Hepatocyte (in vitro differentiated cells): ENCODE measurements around the gene HOTAIR.

Source experiments
- EZH2 ChIP-seq: fragments of 200-600 bp; sonication (generic); IDR thresholded peaks from 2 replicates; pipeline ENCODE4 v1.6.1; 2016; ENCODE audit warnings: antibody characterized with exemption, mild to moderate bottlenecking, borderline replicate concordance
- EZH2phosphoT487 ChIP-seq: fragments of 200-600 bp; sonication (generic); IDR thresholded peaks from one replicate; pipeline ENCODE4 v1.6.1; 2018; ENCODE audit warnings: antibody characterized with exemption, mild to moderate bottlenecking, low read depth, moderate library complexity; ENCODE audit not compliant: unreplicated experiment, severe bottlenecking
- TF ChIP-seq, protein P1 (sequence below): fragments of 200-600 bp; sonication (generic); IDR thresholded peaks from 2 replicates; pipeline ENCODE4 v1.5.1; 2016; ENCODE audit warnings: antibody characterized with exemption, mild to moderate bottlenecking; ENCODE audit not compliant: poor library complexity

- TF ChIP-seq, protein P1, sequence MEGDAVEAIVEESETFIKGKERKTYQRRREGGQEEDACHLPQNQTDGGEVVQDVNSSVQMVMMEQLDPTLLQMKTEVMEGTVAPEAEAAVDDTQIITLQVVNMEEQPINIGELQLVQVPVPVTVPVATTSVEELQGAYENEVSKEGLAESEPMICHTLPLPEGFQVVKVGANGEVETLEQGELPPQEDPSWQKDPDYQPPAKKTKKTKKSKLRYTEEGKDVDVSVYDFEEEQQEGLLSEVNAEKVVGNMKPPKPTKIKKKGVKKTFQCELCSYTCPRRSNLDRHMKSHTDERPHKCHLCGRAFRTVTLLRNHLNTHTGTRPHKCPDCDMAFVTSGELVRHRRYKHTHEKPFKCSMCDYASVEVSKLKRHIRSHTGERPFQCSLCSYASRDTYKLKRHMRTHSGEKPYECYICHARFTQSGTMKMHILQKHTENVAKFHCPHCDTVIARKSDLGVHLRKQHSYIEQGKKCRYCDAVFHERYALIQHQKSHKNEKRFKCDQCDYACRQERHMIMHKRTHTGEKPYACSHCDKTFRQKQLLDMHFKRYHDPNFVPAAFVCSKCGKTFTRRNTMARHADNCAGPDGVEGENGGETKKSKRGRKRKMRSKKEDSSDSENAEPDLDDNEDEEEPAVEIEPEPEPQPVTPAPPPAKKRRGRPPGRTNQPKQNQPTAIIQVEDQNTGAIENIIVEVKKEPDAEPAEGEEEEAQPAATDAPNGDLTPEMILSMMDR: no peak
- TF ChIP-seq EZH2phosphoT487 (no peak), EZH2 (no peak)
These were observed 16.6 kb downstream of the HOTAIR start for GRCh38 chr12:53958128-53958527.
